CD14-positive monocyte (primary cell): ENCODE measurements around the gene MTMR3. TPM values are rescaled to one million over a fixed set of nuclear protein-coding genes. Genes with fewer than 3 reads are reported as not detected.

Experiments used
- DNase-seq, 3 donors: peaks; one replicate each; pipeline ENCODE4 v3.0.0-alpha.2; 2011 to 2022
- H2AFZ ChIP-seq: 2 replicates; pipeline ENCODE4 v1.6.0; 2012; ENCODE audit warnings: mild to moderate bottlenecking, low read depth, low read length, inconsistent platforms; ENCODE audit not compliant: insufficient read depth, poor library complexity, severe bottlenecking
- H3K27ac ChIP-seq, 2 donors: 1 replicate in 1 of 2; 2 replicates in 1 of 2; pipeline ENCODE4 v1.5.1; 2012 to 2013; ENCODE audit warnings: low read length in 2 of 2, control low read depth in 1 of 2, inconsistent platforms in 1 of 2, low read depth in 1 of 2, mild to moderate bottlenecking in 1 of 2
- H3K27me3 ChIP-seq, 2 donors: one replicate each; pipeline versions ENCODE4 v1.6.0 to v1.6.1; 2011 to 2013; ENCODE audit warnings: low read length in 2 of 2; ENCODE audit not compliant: control insufficient read depth in 2 of 2, insufficient read depth in 2 of 2
- H3K36me3 ChIP-seq, 2 donors: replicated peaks in 1 of 2; 1 replicate in 1 of 2; 2 replicates in 1 of 2; pipeline versions ENCODE4 v1.5.1 to v1.6.1; 2012 to 2013; ENCODE audit warnings: low read length in 2 of 2, control low read depth in 1 of 2, inconsistent platforms in 1 of 2, mild to moderate bottlenecking in 1 of 2; ENCODE audit not compliant: insufficient read depth in 2 of 2, control insufficient read depth in 1 of 2
- H3K4me1 ChIP-seq, 2 donors: 1 replicate in 1 of 2; 2 replicates in 1 of 2; pipeline versions ENCODE4 v1.5.1 to v1.6.1; 2012 to 2013; ENCODE audit warnings: low read length in 2 of 2, control low read depth in 1 of 2, inconsistent platforms in 1 of 2, mild to moderate bottlenecking in 1 of 2, moderate library complexity in 1 of 2; ENCODE audit not compliant: insufficient read depth in 2 of 2, control insufficient read depth in 1 of 2
- H3K4me2 ChIP-seq: replicated peaks from 2 replicates; pipeline ENCODE3; 2012; ENCODE audit warnings: low read length, moderate library complexity, mild to moderate bottlenecking; ENCODE audit not compliant: poor library complexity, severe bottlenecking; ENCODE audit errors: extremely low read depth
- H3K4me3 ChIP-seq, 3 experiments: fragments of 200-600 bp in 1 of 3; sonication (generic) in 1 of 3; replicated peaks in 1 of 3; 1 replicate in 2 of 3; 2 replicates in 1 of 3; pipeline ENCODE4 v1.5.1; 2011 to 2013; ENCODE audit warnings: low read length in 3 of 3, mild to moderate bottlenecking in 3 of 3, control low read depth in 2 of 3, low read depth in 2 of 3, inconsistent platforms in 1 of 3, moderate library complexity in 1 of 3
- H3K79me2 ChIP-seq: 2 replicates; pipeline ENCODE4 v1.6.0; 2012; ENCODE audit warnings: mild to moderate bottlenecking, control low read depth, inconsistent platforms, low read length, moderate library complexity; ENCODE audit not compliant: insufficient read depth
- H3K9ac ChIP-seq: 2 replicates; pipeline ENCODE4 v1.6.0; 2017; ENCODE audit warnings: low read length, mild to moderate bottlenecking; ENCODE audit not compliant: insufficient read depth, poor library complexity, severe bottlenecking
- H3K9me3 ChIP-seq, 2 donors: replicated peaks in 1 of 2; 1 replicate in 1 of 2; 2 replicates in 1 of 2; pipeline versions ENCODE4 v1.5.1 to v1.6.1; 2012 to 2013; ENCODE audit warnings: low read length in 2 of 2, control low read depth in 1 of 2; ENCODE audit not compliant: control insufficient read depth in 1 of 2, insufficient read depth in 1 of 2
- H4K20me1 ChIP-seq: 2 replicates; pipeline ENCODE4 v1.6.0; 2012; ENCODE audit warnings: mild to moderate bottlenecking, low read length, control low read depth, moderate library complexity; ENCODE audit not compliant: insufficient read depth
- H3K27ac Mint-ChIP-seq, 7 donors: one replicate each; pipeline ENCODE4 v1.8.0; 2020; ENCODE audit warnings: mild to moderate bottlenecking in 7 of 7, mixed read lengths in 7 of 7, moderate library complexity in 6 of 7, inconsistent platforms in 2 of 7
- H3K27me3 Mint-ChIP-seq, 3 donors: one replicate each; pipeline ENCODE4 v1.8.0; 2021 to 2022; ENCODE audit warnings: low read depth in 3 of 3, mild to moderate bottlenecking in 3 of 3, mixed read lengths in 3 of 3, moderate library complexity in 3 of 3, inconsistent platforms in 1 of 3
- H3K36me3 Mint-ChIP-seq, 2 donors: one replicate each; pipeline ENCODE4 v1.8.0; 2020; ENCODE audit warnings: mixed read lengths in 2 of 2, inconsistent platforms in 1 of 2, mild to moderate bottlenecking in 1 of 2
- H3K4me1 Mint-ChIP-seq: one replicate; pipeline ENCODE4 v1.8.0; 2020; ENCODE audit warnings: mild to moderate bottlenecking, mixed read lengths
- H3K4me3 Mint-ChIP-seq, 2 donors: one replicate each; pipeline ENCODE4 v1.8.0; 2020; ENCODE audit warnings: mild to moderate bottlenecking in 2 of 2, mixed read lengths in 2 of 2, moderate library complexity in 1 of 2
- H3K9me3 Mint-ChIP-seq, 7 donors: one replicate each; pipeline ENCODE4 v1.8.0; 2020 to 2022; ENCODE audit warnings: mixed read lengths in 7 of 7, mild to moderate bottlenecking in 6 of 7, moderate library complexity in 6 of 7, inconsistent platforms in 2 of 7
- CTCF ChIP-seq: fragments of 200-600 bp; IDR thresholded peaks from one replicate; pipeline ENCODE4 v1.8.0; 2022; ENCODE audit warnings: antibody characterized with exemption, mild to moderate bottlenecking
- WGBS: methylation state at CpG from one replicate; pipeline ENCODE4 v1.1.5; 2013; ENCODE audit warnings: missing lambda C conversion rate; ENCODE audit not compliant: insufficient coverage; 5-methylcytosine and 5-hydroxymethylcytosine counted together
- intact Hi-C, 2 donors: fragments of 100-400 bp; cut with micrococcal nuclease; formaldehyde crosslinking; loops; one replicate each; pipeline versions ENCODE4 v1.15.0 to v1.15.1; 2023
- polyA plus RNA-seq, 3 donors: library from polyadenylated mRNA; depleted of rRNA in 1 of 3; unstranded in 2 of 3; stranded (reverse) in 1 of 3; fragments of 300-500 nt in 2 of 3; fragments of >200 nt in 1 of 3; fragmentation: Illumina TruSeq in 2 of 3; gene quantifications; 1 replicate in 2 of 3; 2 replicates in 1 of 3; pipeline ENCODE4 v1.2.3, GENCODE V29; 2012 to 2021

MTMR3 gene
- polyA plus RNA-seq, 3 donors: 23.4 to 86.1 (median 30.2) TPM

GRCh38 chr22:30074147-30074546 lies 191.2 kb downstream of the MTMR3 start:
- no peaks in the 10 kb centered on the region for H3K4me1 ChIP-seq
- 80% methylated on average over 1 of the region's 3 CpGs for WGBS
- no peaks in the 10 kb centered on the region for H4K20me1 ChIP-seq
- H3K4me1 Mint-ChIP-seq: no peaks in the 10 kb centered on the region
- no peaks in the 10 kb centered on the region for H3K9me3 ChIP-seq
- no peak overlapping the region for H3K4me3 ChIP-seq
- peaks cover 0 to 3% (median 0%) of the 10 kb centered on the region in 7 donors for H3K9me3 Mint-ChIP-seq
- intact Hi-C loops: no loop called here
- no peak overlapping the region for H3K4me3 Mint-ChIP-seq
- peaks cover 10 to 20% of the 10 kb centered on the region in 2 donors for H3K27me3 ChIP-seq
- no peak overlapping the region for H3K27ac Mint-ChIP-seq
- H3K9ac ChIP-seq: no peak overlapping the region
- no peak for DNase-seq
- H3K36me3 ChIP-seq: no peaks in the 10 kb centered on the region
- H3K27ac ChIP-seq: no peak overlapping the region
- H2AFZ ChIP-seq: no peak overlapping the region
- H3K79me2 ChIP-seq: no peaks in the 10 kb centered on the region
- no peaks in the 10 kb centered on the region for H3K36me3 Mint-ChIP-seq
- no peak for TF ChIP-seq CTCF
- H3K4me2 ChIP-seq: no peak overlapping the region
- H3K27me3 Mint-ChIP-seq: peaks cover 6 to 20% (median 16%) of the 10 kb centered on the region in 3 donors

- Histone ChIP-seq H3K27ac (no peak overlapping the region), H3K4me3 (no peak overlapping the region), H4K20me1 (no peaks in the 10 kb centered on the region), H3K36me3 (no peaks in the 10 kb centered on the region), H3K4me2 (no peak overlapping the region), H3K4me1 (peaks cover 2 to 3% of the 10 kb centered on the region in 2 donors), H3K27me3 (peaks cover 10 to 29% of the 10 kb centered on the region in 2 donors), H3K79me2 (no peaks in the 10 kb centered on the region), H2AFZ (no peak overlapping the region), H3K9ac (no peak overlapping the region), H3K9me3 (no peaks in the 10 kb centered on the region)
- DNase-seq: no peak
- intact Hi-C loops: no loop called here
- no peak for TF ChIP-seq CTCF
- whole genome bisulfite sequencing: no CpG with 5 or more reads among the region's 3 CpGs
- peaks cover 0 to 3% (median 0%) of the 10 kb centered on the region in 7 donors for H3K9me3 Mint-ChIP-seq
- H3K4me3 Mint-ChIP-seq: no peak overlapping the region
- peaks cover 13 to 28% (median 17%) of the 10 kb centered on the region in 3 donors for H3K27me3 Mint-ChIP-seq
- H3K27ac Mint-ChIP-seq: no peak overlapping the region
- H3K36me3 Mint-ChIP-seq: no peaks in the 10 kb centered on the region
- no peaks in the 10 kb centered on the region for H3K4me1 Mint-ChIP-seq
These were observed 192.0 kb downstream of the MTMR3 start for GRCh38 chr22:30074994-30075393.
